Nephron (organoid): ENCODE data around the gene OR56B4.
"Not testable (repeated sequence)": the region's sequence is repeated elsewhere in the genome, so short reads cannot be mapped to it uniquely, and the experiment has no call there.

Experiments
- H3K27ac Mint-ChIP-seq, 3 experiments: 2 replicates each; pipeline ENCODE4 v1.8.0; 2020; ENCODE audit warnings: mixed read lengths in 3 of 3, mild to moderate bottlenecking in 2 of 3, moderate library complexity in 1 of 3
- H3K27me3 Mint-ChIP-seq: 2 replicates; pipeline ENCODE4 v1.8.0; 2021; ENCODE audit warnings: low read depth, mild to moderate bottlenecking, moderate library complexity, mixed read lengths
- H3K36me3 Mint-ChIP-seq: 2 replicates; pipeline ENCODE4 v1.8.0; 2020; ENCODE audit warnings: low read depth, mixed read lengths
- H3K4me1 Mint-ChIP-seq: 2 replicates; pipeline ENCODE4 v1.8.0; 2020; ENCODE audit warnings: mixed read lengths
- H3K4me3 Mint-ChIP-seq, 3 experiments: 2 replicates each; pipeline ENCODE4 v1.8.0; 2020; ENCODE audit warnings: mild to moderate bottlenecking in 3 of 3, mixed read lengths in 3 of 3, moderate library complexity in 2 of 3
- H3K9me3 Mint-ChIP-seq: 2 replicates; pipeline ENCODE4 v1.8.0; 2020; ENCODE audit warnings: mixed read lengths
- CTCF ChIP-seq, 3 experiments: fragments of 200-600 bp; sonication (generic); IDR thresholded peaks; one replicate each; pipeline ENCODE4 v1.5.0; 2021; ENCODE audit warnings: antibody characterized with exemption in 3 of 3; ENCODE audit not compliant: unreplicated experiment in 3 of 3

Gene OR56B4

DNA sequence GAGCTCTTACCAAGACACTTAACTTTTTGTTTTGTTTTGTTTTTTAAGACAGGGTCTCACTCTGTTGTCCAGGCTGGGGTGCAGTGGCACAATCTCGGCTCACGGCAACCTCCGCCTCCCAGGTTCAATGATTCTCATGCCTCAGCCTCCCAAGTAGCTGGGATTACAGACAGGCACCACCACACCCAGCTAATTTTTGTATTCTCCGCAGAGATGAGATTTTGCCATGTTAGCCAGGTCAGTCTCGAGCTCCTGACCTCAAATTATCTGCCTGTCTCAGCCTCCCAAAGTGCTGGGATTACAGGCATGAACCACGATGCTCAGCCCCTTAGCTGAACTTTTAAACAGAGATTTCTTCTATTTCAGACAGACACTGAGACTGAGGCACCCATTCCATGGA is at the start of gene OR56B4:
Gene OR56B4, plus strand, starts transcription at position 301 of the 400 bp plus-strand sequence. Its CDS starts 95 bp downstream, at position 396.
- not testable (repeated sequence) for H3K27ac Mint-ChIP-seq, H3K9me3 Mint-ChIP-seq, H3K36me3 Mint-ChIP-seq, H3K4me3 Mint-ChIP-seq, H3K4me1 Mint-ChIP-seq, H3K27me3 Mint-ChIP-seq

DNA sequence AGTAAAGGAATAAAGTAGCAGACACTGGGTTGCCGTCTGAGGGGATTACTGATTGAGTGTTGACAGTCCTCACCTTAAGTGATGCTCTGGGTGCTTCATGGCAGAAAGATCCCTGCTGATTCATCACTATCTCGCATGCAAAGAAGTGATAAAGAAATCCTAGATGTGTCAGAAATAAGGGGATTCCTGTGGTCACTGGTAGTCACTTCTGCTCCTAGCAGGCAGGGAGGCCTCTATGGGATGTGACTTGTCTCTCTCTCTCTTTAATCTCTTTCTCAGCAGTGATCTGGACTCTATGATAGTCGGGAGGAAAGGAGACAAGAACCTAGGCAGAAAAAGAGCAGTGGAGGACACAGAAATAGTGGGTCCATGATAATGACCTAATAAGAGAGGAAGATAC is 46.0 kb upstream of the OR56B4 start:
- Mint-ChIP-seq H3K27ac (no peak overlapping the region), H3K4me3 (no peak overlapping the region), H3K27me3 (no peaks in the 10 kb centered on the region), H3K4me1 (no peaks in the 10 kb centered on the region), H3K36me3 (no peaks in the 10 kb centered on the region), H3K9me3 (no peaks in the 10 kb centered on the region)
- TF ChIP-seq CTCF (IDR thresholded peaks at IDR 0.05; ENCODE audit: unreplicated experiment in 3 of 3), result no peak

DNA sequence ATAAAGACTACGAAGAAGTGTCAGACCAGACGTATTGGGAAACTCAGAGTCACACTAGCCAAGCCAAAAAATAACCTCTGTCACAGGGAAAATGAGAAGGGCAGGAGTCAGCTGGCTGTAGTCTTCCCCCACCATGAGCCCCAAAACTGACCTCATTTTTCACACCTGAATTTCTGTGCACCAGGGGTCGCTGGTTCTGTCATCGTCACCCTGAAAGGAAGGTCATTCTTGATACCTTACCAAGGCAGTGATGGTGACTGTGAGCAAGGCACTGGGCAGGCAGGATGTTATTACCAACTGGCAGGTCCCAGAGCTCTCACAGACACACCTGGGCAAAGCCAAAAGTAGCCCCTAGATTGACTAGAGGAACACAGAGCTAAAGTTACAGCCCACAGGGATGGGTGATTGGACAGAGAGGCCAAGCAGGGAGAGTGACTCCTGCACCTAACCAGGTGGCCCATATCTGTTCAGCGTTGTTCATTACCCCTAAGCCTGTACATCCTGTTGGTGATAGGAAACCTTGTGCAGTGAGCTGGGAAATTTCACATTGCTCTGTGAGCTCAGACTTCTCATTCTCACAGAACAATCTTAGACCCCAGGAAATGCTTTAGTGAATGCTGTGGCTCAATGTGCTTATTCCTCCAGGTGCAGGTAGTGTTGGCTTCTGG is 44.7 kb upstream of the OR56B4 start:
- Mint-ChIP-seq H3K9me3 (no peaks in the 10 kb centered on the region), H3K27me3 (no peaks in the 10 kb centered on the region), H3K4me1 (no peaks in the 10 kb centered on the region), H3K27ac (no peak overlapping the region), H3K36me3 (no peaks in the 10 kb centered on the region), H3K4me3 (no peak overlapping the region)
- no peak for TF ChIP-seq CTCF (IDR thresholded peaks at IDR 0.05; ENCODE audit: unreplicated experiment in 3 of 3)

DNA sequence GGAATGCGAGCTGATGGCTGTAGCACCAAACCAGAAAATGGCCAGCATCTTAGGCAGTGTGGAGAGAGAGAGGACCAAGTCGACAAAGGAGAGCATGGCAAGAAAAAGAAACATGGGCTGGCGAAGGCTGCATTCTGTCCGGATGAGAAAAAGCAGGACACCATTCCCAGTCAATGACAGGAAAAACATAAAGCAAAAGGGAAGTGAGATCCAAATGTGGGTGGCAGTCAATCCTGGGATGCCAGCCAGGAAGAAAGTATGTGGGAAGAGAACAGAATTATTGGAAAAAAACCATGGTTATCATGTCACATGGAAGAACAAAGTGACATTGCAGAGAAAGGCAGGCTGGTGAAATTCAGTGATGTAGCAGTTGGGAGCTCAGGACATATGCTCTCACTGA is 40.0 kb upstream of the OR56B4 start:
- H3K4me1 Mint-ChIP-seq, result no peaks in the 10 kb centered on the region
- no peak for TF ChIP-seq CTCF (IDR thresholded peaks at IDR 0.05; ENCODE audit: unreplicated experiment in 3 of 3)
- no peaks in the 10 kb centered on the region for H3K9me3 Mint-ChIP-seq
- no peak overlapping the region for H3K27ac Mint-ChIP-seq
- no peaks in the 10 kb centered on the region for H3K36me3 Mint-ChIP-seq
- H3K27me3 Mint-ChIP-seq, result no peaks in the 10 kb centered on the region
- no peak overlapping the region for H3K4me3 Mint-ChIP-seq

- not testable (repeated sequence) for H3K4me3 Mint-ChIP-seq, H3K27ac Mint-ChIP-seq, H3K9me3 Mint-ChIP-seq, H3K27me3 Mint-ChIP-seq, H3K4me1 Mint-ChIP-seq, H3K36me3 Mint-ChIP-seq
Measured at GRCh38 chr11:6076443-6076842, 31.0 kb upstream of the OR56B4 start.

DNA sequence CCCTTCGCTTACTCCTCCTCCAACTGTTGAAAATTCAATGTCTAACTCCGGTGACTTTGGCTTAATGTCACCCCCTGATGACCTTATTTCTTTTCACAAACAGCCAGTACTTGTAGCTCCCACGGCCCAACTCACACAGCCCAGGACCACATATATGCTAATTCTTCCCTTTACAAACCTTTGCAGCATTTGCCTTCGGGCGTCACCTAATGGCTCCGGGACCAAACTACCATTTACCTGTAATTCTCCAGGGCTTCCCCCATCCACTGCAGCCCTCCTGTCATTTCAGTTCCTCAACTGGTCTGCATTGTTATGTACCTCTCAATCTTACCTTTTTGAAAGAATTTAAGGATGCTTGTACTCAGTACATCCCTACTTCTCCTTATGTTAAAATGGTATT is 29.8 kb upstream of the OR56B4 start:
- H3K9me3 Mint-ChIP-seq, result peaks cover 5% of the 10 kb centered on the region
- TF ChIP-seq CTCF (IDR thresholded peaks at IDR 0.05; ENCODE audit: unreplicated experiment in 3 of 3), result no peak
- H3K27me3 Mint-ChIP-seq, result peaks cover 7% of the 10 kb centered on the region
- H3K4me1 Mint-ChIP-seq, result no peaks in the 10 kb centered on the region
- H3K36me3 Mint-ChIP-seq, result peaks cover 3% of the 10 kb centered on the region
- no peak overlapping the region for H3K4me3 Mint-ChIP-seq
- no peak overlapping the region for H3K27ac Mint-ChIP-seq

- peaks cover 7% of the 10 kb centered on the region for H3K27me3 Mint-ChIP-seq
- no peaks in the 10 kb centered on the region for H3K4me1 Mint-ChIP-seq
- no peak for TF ChIP-seq CTCF (IDR thresholded peaks at IDR 0.05; ENCODE audit: unreplicated experiment in 3 of 3)
- H3K9me3 Mint-ChIP-seq, result peaks cover 9% of the 10 kb centered on the region
- H3K27ac Mint-ChIP-seq, result no peak overlapping the region
- no peak overlapping the region for H3K4me3 Mint-ChIP-seq
- H3K36me3 Mint-ChIP-seq, result peaks cover 3% of the 10 kb centered on the region
Measured at GRCh38 chr11:6079463-6079862, 28.0 kb upstream of the OR56B4 start.
